HEK293 (cell line): Measurements from ENCODE around the gene PLD3.

Experiments
- EGR2 ChIP-seq: fragments of 450-650 bp; formaldehyde crosslinking; IDR thresholded peaks from 2 replicates; pipeline ENCODE4 v1.5.1; 2016; ENCODE audit warnings: low read depth, missing biosample characterization, missing genetic modification characterization
- OSR2 ChIP-seq: fragments of 450-650 bp; formaldehyde crosslinking; IDR thresholded peaks from 2 replicates; pipeline ENCODE4 v1.5.1; 2016; ENCODE audit warnings: missing biosample characterization, missing genetic modification characterization
- PRDM1 ChIP-seq: fragments of 450-650 bp; formaldehyde crosslinking; IDR thresholded peaks from 2 replicates; pipeline ENCODE4; 2016; ENCODE audit warnings: missing biosample characterization, missing genetic modification characterization
- RBAK ChIP-seq: fragments of 450-650 bp; formaldehyde crosslinking; IDR thresholded peaks from 2 replicates; pipeline ENCODE4 v1.5.1; 2016; ENCODE audit warnings: missing biosample characterization, missing genetic modification characterization
- SALL2 ChIP-seq: fragments of 450-650 bp; formaldehyde crosslinking; IDR thresholded peaks from 2 replicates; pipeline ENCODE4 v1.5.0; 2017; ENCODE audit warnings: missing biosample characterization, mild to moderate bottlenecking, missing genetic modification characterization, borderline replicate concordance
- ZBTB20 ChIP-seq: fragments of 450-650 bp; formaldehyde crosslinking; IDR thresholded peaks from 2 replicates; pipeline ENCODE4 v1.5.1; 2016; ENCODE audit warnings: missing biosample characterization, missing genetic modification characterization
- ZBTB48 ChIP-seq: fragments of 450-650 bp; formaldehyde crosslinking; IDR thresholded peaks from 2 replicates; pipeline ENCODE4 v1.5.1; 2016; ENCODE audit warnings: missing biosample characterization, missing genetic modification characterization
- ZFP3 ChIP-seq: fragments of 450-650 bp; formaldehyde crosslinking; IDR thresholded peaks from 2 replicates; pipeline ENCODE4 v1.5.1; 2016; ENCODE audit warnings: low read depth, missing biosample characterization, missing genetic modification characterization
- ZNF132 ChIP-seq: fragments of 450-650 bp; formaldehyde crosslinking; IDR thresholded peaks from 2 replicates; pipeline ENCODE4 v1.5.1; 2017; ENCODE audit warnings: missing biosample characterization, missing genetic modification characterization, borderline replicate concordance
- ZNF184 ChIP-seq: fragments of 450-650 bp; IDR thresholded peaks from 2 replicates; pipeline ENCODE4 v1.5.1; 2018; ENCODE audit warnings: missing biosample characterization, mild to moderate bottlenecking, missing genetic modification characterization
- ZNF24 ChIP-seq: fragments of 450-650 bp; formaldehyde crosslinking; IDR thresholded peaks from 2 replicates; pipeline ENCODE4 v1.5.1; 2016; ENCODE audit warnings: missing biosample characterization, missing genetic modification characterization
- ZNF311 ChIP-seq: fragments of 450-650 bp; formaldehyde crosslinking; IDR thresholded peaks from 2 replicates; pipeline ENCODE4 v1.5.1; 2017; ENCODE audit warnings: missing biosample characterization, missing genetic modification characterization, borderline replicate concordance
- ZNF341 ChIP-seq: fragments of 450-650 bp; formaldehyde crosslinking; IDR thresholded peaks from 2 replicates; pipeline ENCODE4; 2016; ENCODE audit warnings: low read depth, missing biosample characterization, missing genetic modification characterization
- ZNF391 ChIP-seq: fragments of 450-650 bp; formaldehyde crosslinking; IDR thresholded peaks from 2 replicates; pipeline ENCODE4 v1.5.1; 2016; ENCODE audit warnings: low read depth, missing biosample characterization, missing genetic modification characterization, borderline replicate concordance
- ZNF423 ChIP-seq: fragments of 450-650 bp; formaldehyde crosslinking; IDR thresholded peaks from 2 replicates; pipeline ENCODE4 v1.5.1; 2016; ENCODE audit warnings: missing biosample characterization, missing genetic modification characterization
- ZNF48 ChIP-seq: fragments of 450-650 bp; formaldehyde crosslinking; IDR thresholded peaks from 2 replicates; pipeline ENCODE4 v1.5.1; 2016; ENCODE audit warnings: missing biosample characterization, missing genetic modification characterization
- ZNF510 ChIP-seq: fragments of 450-650 bp; formaldehyde crosslinking; IDR thresholded peaks from 2 replicates; pipeline ENCODE4 v1.5.1; 2018; ENCODE audit warnings: mild to moderate bottlenecking, missing genetic modification characterization, missing biosample characterization; ENCODE audit not compliant: insufficient replicate concordance
- ZNF623 ChIP-seq: fragments of 450-650 bp; formaldehyde crosslinking; IDR thresholded peaks from 2 replicates; pipeline ENCODE4 v1.5.1; 2016; ENCODE audit warnings: missing biosample characterization, missing genetic modification characterization
- ZNF654 ChIP-seq: fragments of 450-650 bp; formaldehyde crosslinking; IDR thresholded peaks from 2 replicates; pipeline ENCODE4 v1.5.1; 2016; ENCODE audit warnings: low read depth, missing biosample characterization, missing genetic modification characterization
- ZNF843 ChIP-seq: fragments of 450-650 bp; formaldehyde crosslinking; IDR thresholded peaks from 2 replicates; pipeline ENCODE4 v1.5.1; 2016; ENCODE audit warnings: missing biosample characterization, missing genetic modification characterization
- TF ChIP-seq, protein P1 (sequence below): fragments of 450-650 bp; formaldehyde crosslinking; IDR thresholded peaks from 2 replicates; pipeline ENCODE4 v1.5.1; 2016; ENCODE audit warnings: missing biosample characterization, missing genetic modification characterization
- TF ChIP-seq, protein P2 (sequence below): fragments of 450-650 bp; formaldehyde crosslinking; IDR thresholded peaks from 2 replicates; pipeline ENCODE4 v1.5.1; 2016; ENCODE audit warnings: missing biosample characterization, missing genetic modification characterization, low read depth
- TF ChIP-seq, protein P3 (sequence below): fragments of 450-650 bp; formaldehyde crosslinking; IDR thresholded peaks from 2 replicates; pipeline ENCODE4; 2016; ENCODE audit warnings: missing biosample characterization, missing genetic modification characterization
- TF ChIP-seq, protein P4 (sequence below): fragments of 450-650 bp; IDR thresholded peaks from 2 replicates; pipeline ENCODE4 v1.5.1; 2018; ENCODE audit warnings: missing biosample characterization, missing genetic modification characterization
- TF ChIP-seq, protein P5 (sequence below): fragments of 450-650 bp; formaldehyde crosslinking; IDR thresholded peaks from 2 replicates; pipeline ENCODE4 v1.5.1; 2016; ENCODE audit warnings: missing biosample characterization, missing genetic modification characterization

Gene PLD3

DNA sequence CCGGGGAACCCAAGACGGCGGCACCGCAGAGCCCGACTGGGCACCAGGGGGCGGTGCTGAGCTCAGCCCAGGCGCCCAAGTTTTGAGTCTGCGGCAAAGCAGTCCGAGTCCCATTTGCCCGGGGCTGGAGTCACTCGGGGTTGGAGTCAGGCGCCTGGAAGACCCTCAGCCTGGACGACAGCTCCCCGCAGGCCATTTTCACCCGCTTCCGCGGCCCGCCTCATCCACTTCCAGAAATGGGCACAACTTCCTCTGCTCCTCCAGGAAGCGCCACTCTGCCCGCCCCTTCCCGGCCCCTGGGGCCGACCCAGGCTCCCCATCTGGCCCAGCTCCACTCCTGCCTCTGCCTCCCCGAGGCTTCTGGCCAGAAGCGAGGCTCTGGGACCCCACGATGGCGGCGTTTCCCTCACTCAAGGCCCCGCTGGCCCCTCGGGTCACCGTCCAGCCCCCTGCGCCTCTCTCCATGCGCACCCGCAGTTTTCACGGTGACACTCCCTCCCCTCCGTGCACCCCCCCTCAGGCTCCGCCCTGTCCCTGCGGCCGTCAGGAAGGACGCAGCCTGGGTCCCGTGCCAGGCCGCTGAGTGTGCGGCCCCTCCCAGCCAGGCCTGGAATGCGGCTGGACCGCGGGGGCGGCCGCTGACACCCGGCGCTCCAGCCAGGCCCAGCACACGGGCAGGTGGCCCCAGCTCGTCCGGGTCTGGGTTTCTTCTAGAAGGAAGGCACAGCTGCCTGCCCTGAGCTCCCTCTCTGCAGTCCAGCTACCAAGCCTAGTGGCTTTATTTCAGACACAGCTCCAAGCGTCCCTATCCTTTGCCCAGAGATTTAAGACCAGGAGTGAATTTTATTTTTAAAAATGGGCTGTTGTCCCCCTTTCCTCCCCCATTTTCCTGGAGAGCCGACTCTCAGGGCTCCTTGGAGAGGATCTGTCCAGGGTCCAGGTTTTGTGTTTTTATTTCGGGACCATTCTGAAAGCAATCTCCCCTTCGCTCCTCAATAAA is 72.6 kb downstream of the PLD3 start (continued):
- TF ChIP-seq, protein P1, sequence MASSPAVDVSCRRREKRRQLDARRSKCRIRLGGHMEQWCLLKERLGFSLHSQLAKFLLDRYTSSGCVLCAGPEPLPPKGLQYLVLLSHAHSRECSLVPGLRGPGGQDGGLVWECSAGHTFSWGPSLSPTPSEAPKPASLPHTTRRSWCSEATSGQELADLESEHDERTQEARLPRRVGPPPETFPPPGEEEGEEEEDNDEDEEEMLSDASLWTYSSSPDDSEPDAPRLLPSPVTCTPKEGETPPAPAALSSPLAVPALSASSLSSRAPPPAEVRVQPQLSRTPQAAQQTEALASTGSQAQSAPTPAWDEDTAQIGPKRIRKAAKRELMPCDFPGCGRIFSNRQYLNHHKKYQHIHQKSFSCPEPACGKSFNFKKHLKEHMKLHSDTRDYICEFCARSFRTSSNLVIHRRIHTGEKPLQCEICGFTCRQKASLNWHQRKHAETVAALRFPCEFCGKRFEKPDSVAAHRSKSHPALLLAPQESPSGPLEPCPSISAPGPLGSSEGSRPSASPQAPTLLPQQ (tag by site-specific recombination) = peak; percentile 96
- TF ChIP-seq OSR2 (peak; percentile 71; the same call in 1 of the 2 replicates), ZNF311 (tag by site-specific recombination) (no peak), ZNF391 (peak; percentile 74; the same call in 1 of the 2 replicates), ZBTB20 (tag by site-specific recombination) (peak; percentile 91; the same call in 1 of the 2 replicates), ZNF341 (tag by site-specific recombination) (peak; percentile 93), ZNF843 (tag by site-specific recombination) (peak; percentile 75), EGR2 (tag by site-specific recombination) (peak; percentile 91), RBAK (tag by site-specific recombination) (no peak), ZNF423 (tag by site-specific recombination) (0 out of 2 replicates have a peak, but pooled peaks have one; percentile 21), ZNF654 (tag by site-specific recombination) (peak; percentile 61), SALL2 (tag by site-specific recombination) (no peak; the same call in 1 of the 2 replicates), ZNF510 (tag by site-specific recombination) (no peak), ZNF24 (tag by site-specific recombination) (peak; percentile 77), ZNF623 (tag by site-specific recombination) (no peak; the same call in 1 of the 2 replicates), PRDM1 (tag by site-specific recombination) (no peak), ZNF48 (tag by site-specific recombination) (no peak), ZBTB48 (peak; percentile 98), ZFP3 (tag by site-specific recombination) (no peak), ZNF184 (tag by site-specific recombination) (no peak), ZNF132 (tag by site-specific recombination) (no peak)
- TF ChIP-seq, protein P2, sequence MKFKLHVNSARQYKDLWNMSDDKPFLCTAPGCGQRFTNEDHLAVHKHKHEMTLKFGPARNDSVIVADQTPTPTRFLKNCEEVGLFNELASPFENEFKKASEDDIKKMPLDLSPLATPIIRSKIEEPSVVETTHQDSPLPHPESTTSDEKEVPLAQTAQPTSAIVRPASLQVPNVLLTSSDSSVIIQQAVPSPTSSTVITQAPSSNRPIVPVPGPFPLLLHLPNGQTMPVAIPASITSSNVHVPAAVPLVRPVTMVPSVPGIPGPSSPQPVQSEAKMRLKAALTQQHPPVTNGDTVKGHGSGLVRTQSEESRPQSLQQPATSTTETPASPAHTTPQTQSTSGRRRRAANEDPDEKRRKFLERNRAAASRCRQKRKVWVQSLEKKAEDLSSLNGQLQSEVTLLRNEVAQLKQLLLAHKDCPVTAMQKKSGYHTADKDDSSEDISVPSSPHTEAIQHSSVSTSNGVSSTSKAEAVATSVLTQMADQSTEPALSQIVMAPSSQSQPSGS (tag by site-specific recombination) = no peak
- TF ChIP-seq, protein P3, sequence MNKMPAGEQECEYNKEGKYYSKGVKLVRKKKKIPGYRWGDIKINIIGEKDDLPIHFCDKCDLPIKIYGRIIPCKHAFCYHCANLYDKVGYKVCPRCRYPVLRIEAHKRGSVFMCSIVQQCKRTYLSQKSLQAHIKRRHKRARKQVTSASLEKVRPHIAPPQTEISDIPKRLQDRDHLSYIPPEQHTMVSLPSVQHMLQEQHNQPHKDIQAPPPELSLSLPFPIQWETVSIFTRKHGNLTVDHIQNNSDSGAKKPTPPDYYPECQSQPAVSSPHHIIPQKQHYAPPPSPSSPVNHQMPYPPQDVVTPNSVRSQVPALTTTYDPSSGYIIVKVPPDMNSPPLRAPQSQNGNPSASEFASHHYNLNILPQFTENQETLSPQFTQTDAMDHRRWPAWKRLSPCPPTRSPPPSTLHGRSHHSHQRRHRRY = no peak
- TF ChIP-seq, protein P4, sequence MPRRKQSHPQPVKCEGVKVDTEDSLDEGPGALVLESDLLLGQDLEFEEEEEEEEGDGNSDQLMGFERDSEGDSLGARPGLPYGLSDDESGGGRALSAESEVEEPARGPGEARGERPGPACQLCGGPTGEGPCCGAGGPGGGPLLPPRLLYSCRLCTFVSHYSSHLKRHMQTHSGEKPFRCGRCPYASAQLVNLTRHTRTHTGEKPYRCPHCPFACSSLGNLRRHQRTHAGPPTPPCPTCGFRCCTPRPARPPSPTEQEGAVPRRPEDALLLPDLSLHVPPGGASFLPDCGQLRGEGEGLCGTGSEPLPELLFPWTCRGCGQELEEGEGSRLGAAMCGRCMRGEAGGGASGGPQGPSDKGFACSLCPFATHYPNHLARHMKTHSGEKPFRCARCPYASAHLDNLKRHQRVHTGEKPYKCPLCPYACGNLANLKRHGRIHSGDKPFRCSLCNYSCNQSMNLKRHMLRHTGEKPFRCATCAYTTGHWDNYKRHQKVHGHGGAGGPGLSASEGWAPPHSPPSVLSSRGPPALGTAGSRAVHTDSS (tag by site-specific recombination) = no peak
- TF ChIP-seq, protein P5, sequence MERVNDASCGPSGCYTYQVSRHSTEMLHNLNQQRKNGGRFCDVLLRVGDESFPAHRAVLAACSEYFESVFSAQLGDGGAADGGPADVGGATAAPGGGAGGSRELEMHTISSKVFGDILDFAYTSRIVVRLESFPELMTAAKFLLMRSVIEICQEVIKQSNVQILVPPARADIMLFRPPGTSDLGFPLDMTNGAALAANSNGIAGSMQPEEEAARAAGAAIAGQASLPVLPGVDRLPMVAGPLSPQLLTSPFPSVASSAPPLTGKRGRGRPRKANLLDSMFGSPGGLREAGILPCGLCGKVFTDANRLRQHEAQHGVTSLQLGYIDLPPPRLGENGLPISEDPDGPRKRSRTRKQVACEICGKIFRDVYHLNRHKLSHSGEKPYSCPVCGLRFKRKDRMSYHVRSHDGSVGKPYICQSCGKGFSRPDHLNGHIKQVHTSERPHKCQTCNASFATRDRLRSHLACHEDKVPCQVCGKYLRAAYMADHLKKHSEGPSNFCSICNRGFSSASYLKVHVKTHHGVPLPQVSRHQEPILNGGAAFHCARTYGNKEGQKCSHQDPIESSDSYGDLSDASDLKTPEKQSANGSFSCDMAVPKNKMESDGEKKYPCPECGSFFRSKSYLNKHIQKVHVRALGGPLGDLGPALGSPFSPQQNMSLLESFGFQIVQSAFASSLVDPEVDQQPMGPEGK = peak; percentile 100
